Fibroblast of peridontal ligament (primary cell): Measurements from ENCODE around the gene ARHGEF37.

Source experiments
- DNase-seq: peaks from one replicate; pipeline ENCODE4 v3.0.0-alpha.2; 2010; ENCODE audit errors: extremely low read depth

Gene ARHGEF37

GRCh38 chr5:149628846-149629388 lies 47.6 kb downstream of the ARHGEF37 start:
- DNase-seq = no peak

- DNase-seq = no peak
Measured at GRCh38 chr5:149629421-149629820, 48.1 kb downstream of the ARHGEF37 start.

DNA sequence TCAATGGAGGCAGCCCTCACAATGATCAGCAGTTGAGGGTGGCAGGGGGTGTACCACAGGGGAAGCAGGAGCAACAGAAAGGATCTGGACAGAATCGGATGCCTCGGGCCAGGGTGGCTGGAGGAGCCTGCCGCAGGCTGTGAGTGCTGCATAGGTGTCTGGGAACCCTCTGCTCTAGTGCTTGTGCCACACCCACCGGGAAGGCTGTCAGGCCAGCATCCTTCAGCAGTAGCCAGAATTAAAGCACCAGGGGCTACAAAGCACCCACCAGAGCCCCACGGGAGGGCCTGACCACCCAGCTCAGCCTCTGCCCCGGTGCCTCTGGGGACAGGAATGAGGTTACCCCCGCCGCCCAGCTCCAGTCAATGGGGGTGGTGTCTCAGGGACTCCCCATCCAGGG lies 49.0 kb downstream of the ARHGEF37 start:
- DNase-seq = no peak

DNA sequence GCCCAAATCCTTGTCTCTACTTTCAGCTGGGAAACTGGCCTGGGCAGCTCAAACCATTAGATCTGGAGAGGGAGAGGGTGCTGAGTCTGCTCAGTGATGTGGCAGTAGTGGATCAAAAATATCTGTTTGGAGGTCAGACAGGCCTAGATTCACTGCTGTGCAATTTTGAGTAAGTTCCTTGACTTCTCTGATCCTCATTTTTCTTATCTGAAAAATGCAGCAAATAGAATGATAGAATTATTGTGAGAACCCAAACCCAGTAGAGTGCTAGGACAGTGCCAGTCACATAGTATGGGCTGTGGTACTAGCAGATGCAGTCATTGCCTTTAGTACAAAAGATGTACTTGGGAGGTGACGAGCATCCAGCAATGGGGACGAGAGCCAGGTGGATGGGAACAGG lies 50.2 kb downstream of the ARHGEF37 start:
- no peak for DNase-seq

DNA sequence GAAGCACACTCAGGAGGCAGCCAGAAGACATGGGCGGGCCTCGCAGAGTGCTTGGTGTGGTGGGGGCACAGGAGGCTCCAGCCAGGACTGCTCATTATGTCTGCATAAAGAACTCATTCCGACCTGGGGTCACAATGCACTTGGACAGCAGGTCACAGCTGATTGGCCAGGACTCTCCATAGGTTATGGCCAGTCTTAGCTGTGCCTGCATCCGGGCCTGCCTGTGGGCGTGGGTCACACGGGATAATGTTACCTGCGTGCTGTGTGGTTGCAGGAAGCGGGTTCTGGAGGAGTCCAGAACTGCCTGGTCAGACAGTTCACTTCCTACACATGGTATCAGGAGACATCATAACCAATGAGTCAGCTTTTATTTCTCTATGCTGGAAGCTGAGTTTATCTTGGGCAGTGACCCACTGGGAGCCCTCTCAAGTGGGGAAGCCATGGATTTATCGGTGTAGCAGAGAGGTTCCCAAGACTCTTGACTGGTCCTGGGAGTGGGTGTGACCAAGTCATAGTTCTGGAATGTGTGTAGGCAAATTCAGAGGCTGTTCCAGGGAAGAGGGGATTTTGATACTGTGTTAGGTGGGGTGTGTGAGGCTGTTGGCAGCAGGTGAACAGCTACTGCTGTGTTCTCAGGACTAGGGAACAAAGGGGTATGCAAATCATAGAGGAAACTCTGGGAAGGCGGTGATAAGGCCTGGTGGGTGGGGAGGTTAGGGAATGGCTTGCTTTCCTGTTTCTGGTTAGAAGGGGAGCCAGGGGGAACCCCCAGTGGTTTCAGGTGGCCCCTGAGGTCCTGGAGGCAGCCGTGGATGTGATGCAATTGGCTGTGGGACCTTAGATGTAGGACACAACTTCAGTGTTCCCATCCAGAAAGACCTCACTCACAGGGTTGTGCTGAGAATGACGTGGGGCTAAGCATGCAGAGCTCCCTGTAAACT lies 51.3 kb downstream of the ARHGEF37 start:
- DNase-seq = peak; percentile 38

GRCh38 chr5:149633476-149634350 lies 52.4 kb downstream of the ARHGEF37 start:
- no peak for DNase-seq

- peak; percentile 10 for DNase-seq
Measured at GRCh38 chr5:149635394-149635793, 54.1 kb downstream of the ARHGEF37 start.

GRCh38 chr5:149636191-149636860 lies 55.0 kb downstream of the ARHGEF37 start:
- no peak for DNase-seq

GRCh38 chr5:149636861-149637246 lies 55.6 kb downstream of the ARHGEF37 start:
- peak; percentile 72 for DNase-seq

GRCh38 chr5:149638136-149638535 lies 56.8 kb downstream of the ARHGEF37 start:
- DNase-seq = no peak

GRCh38 chr5:149638546-149639241 lies 57.4 kb downstream of the ARHGEF37 start:
- DNase-seq = no peak

- DNase-seq = no peak
Measured at GRCh38 chr5:149639737-149640136, 58.4 kb downstream of the ARHGEF37 start.

DNA sequence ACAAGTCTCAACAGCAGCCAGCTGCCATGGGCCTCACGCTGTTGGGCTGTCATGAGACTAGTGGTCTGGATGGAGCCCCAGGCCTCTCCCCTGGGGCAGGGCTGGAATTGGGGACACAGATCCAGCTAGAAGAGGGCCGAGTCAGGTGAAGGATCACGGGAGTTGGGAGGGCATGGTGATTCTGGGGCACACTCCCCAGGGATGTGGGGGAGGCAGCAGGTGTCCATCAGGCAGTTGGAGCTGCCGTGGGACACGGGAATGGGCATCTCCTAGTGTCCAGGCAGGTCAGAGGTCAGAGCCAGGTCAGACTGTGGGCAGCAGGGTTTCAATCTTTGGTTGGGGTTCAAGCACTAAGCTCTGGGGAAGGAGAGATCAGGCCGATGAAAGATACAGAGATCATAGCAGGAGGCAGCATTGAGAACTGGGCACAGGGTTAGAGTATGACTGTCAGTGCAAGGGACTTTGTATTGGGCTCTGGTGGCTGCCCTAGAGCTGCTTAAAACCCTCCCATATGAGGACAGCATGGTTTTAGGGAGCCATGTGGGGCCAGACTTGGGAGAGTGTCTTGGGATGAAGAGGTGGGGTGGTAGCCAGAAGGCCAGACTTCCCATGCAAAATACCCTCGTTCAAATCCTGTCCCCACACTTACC lies 59.2 kb downstream of the ARHGEF37 start:
- no peak for DNase-seq

DNA sequence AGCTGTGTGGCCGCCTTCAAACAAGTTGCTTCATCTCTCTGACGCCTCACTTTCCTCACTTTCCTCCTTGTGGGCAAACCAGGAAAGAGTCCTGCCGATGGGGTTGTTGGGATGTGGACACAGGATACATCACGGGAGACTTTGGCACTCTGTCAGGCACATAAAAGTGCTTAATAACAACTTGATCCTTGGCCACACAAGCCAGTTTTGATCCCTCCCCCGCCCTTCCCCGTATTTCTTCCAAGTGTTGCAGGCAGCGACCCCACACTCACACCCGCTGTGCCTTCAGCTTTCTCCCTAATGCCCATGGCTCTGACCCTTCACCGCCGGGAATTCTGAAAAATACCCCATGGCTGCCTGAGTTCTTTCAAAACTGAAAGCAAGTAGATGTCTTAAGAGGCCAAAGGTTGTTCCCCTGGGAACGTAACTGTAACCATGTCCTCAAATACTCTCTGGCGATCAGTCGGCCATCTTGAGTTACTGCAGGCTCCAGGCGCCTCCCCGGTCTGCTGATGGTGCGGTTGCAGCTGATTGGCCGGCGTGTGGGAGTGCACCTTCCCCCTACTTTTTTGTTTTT lies 59.8 kb downstream of the ARHGEF37 start:
- peak; percentile 50 for DNase-seq

GRCh38 chr5:149641600-149641999 lies 60.3 kb downstream of the ARHGEF37 start:
- no peak for DNase-seq

DNA sequence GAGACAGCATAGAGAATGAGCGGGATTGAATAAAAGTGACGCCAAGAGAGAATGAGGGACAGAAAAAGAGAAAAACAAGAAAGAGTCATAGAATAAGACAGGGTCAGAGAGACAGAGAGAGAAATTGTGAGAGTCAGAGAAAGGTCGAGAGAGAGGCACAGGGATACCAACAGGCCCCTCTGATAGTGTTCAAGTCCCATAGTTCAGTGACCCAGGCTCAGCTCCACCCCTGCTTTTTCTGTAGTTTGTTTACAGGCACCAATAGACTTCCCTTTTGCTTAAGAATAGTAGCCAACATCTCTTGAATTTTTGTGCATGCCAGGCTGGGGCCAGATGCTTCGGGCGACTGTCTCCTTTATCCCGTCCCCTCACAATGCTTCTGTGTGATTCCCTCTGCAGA lies 62.5 kb downstream of the ARHGEF37 start:
- DNase-seq = no peak

DNA sequence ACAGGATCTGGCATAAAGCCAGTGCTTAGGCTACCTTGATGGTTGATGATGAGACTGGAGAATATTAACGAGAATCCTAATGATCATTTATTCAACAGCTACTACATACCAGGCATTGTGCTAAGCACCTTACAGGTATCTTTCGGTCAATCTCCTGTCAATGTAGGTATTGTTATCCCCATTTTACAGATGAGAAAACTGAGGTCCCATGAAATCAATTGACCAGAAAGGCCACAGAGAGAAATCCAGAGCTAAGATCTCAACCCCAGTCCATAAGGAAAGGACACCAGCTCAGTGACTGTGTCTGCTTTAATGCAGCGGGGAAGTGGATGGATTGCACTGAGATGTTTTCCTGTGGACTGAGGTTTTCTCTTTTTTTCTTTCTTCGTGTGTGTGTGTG lies 63.3 kb downstream of the ARHGEF37 start:
- DNase-seq = no peak

DNA sequence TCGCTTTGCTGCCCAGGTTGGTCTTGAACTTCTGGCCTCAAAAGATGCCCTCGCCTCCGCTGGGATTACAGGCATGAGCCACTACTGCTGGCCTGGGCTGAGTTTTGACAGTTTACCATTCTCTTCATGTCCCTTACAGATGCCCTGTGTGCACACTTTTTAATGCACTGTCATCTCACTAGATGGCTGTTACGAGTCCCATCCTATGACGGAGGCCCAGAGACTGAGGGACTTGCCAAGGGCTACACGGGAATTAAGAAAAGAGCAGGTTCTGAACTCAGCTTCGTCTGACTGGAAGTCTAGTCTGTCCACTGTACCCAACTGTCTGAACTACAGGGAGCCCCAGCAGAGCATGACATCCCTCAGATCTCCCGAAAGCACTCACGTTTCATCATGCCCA lies 63.9 kb downstream of the ARHGEF37 start:
- DNase-seq = no peak

DNA sequence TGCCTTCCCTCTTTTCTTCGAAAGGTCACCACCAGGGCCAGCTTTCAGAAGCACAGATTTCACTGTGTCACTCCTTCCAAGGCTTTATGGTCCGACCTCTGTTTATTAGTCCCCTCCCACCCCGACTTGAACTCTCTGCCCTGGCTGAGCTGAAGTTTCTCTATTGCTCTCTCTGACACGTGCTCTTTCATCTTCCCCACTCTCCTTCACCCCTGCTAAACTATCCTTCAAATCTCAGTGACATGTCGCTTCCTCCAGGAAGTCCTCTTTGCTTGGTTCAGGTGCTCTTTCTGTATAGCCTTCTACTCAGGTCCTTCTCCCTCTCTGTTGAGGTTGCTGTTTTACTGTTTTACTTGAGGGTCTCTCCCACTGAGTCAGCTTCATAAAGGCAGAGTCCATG lies 64.4 kb downstream of the ARHGEF37 start:
- DNase-seq = no peak

DNA sequence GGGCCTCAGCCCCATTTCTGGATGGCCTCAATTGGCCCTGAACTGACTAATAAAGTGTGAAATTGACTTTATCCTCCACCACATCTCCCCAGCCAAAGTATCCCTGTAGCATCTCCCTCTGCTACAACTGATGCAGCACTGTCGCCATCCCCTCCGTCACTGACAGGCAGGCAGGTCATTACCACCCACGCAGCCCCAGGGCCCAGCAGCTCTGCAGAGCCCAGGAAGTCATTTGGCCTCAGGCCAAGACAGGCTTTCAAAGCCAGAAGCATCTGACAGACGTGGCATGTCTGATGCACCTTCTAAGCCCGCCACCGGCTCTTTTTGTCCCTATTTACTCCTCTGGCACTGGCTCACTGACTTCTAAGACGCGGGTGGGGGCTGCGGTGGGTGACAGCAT lies 65.3 kb downstream of the ARHGEF37 start:
- DNase-seq = no peak
